ENCODE measurements around the gene PCDHGB2. TPM values are rescaled to one million over a fixed set of nuclear protein-coding genes. Genes with fewer than 3 reads are reported as not detected.

PCDHGB2 gene
- total RNA-seq, 4 donors from 2014 or later = 2.1 to 12.7 (median 3.2) TPM

GRCh38 chr5:141356950-141357349, 2.8 kb upstream of the PCDHGB2 start:
- in situ Hi-C loops (cut with MboI; ENCODE audit: low pct_ligation_motif_present in 1 of 4, low pct_unique_long_range_greater_than_20kb in 1 of 4, low sequenced_read_pairs in 3 of 4) = loop anchor here in 1 of 4 donors (25.0 kb wide), 1 partner anchor 205 kb away; no protein-coding TSS in a partner anchor

GRCh38 chr5:141360685-141361084, 891 bp downstream of the PCDHGB2 start:
- in situ Hi-C loops (cut with MboI; ENCODE audit: low pct_ligation_motif_present in 1 of 4, low pct_unique_long_range_greater_than_20kb in 1 of 4, low sequenced_read_pairs in 3 of 4) (loop anchor here in 1 of 4 donors (25.0 kb wide), 1 partner anchor 202 kb away; no protein-coding TSS in a partner anchor), intact Hi-C loops (cut with DNase I; ENCODE audit: low total_unique reads) (no loop called here)
- Histone ChIP-seq H3K36me3 (no peaks in the 10 kb centered on the region), H3K4me3 (no peak overlapping the region), H3K27me3 (peaks cover 29% of the 10 kb centered on the region), H3K9me3 (peaks cover 66 to 81% of the 10 kb centered on the region in 2 donors), H3K4me1 (no peaks in the 10 kb centered on the region), H3K27ac (no peak overlapping the region)
- TF ChIP-seq POLR2A (IDR thresholded peaks at IDR 0.05) = no peak
- no peak for TF ChIP-seq POLR2AphosphoS5 (IDR thresholded peaks at IDR 0.05)
- TF ChIP-seq EP300 (IDR thresholded peaks at IDR 0.05; ENCODE audit: low read depth) = no peak
- no peak for TF ChIP-seq CTCF (IDR thresholded peaks at IDR 0.05)
- no peak for DNase-seq
- 60 to 87% methylated on average over 3 to 15 of the region's 15 CpGs for WGBS, 2 donors (ENCODE audit: low coverage in 1 of 2)

More at GRCh38 chr5:141356950-141357349, 2.8 kb upstream of the PCDHGB2 start:
- Histone ChIP-seq H3K9me3 (peaks cover 41 to 79% of the 10 kb centered on the region in 2 donors), H3K4me3 (no peak overlapping the region), H3K4me1 (no peaks in the 10 kb centered on the region), H3K36me3 (no peaks in the 10 kb centered on the region), H3K27ac (no peak overlapping the region), H3K27me3 (peaks cover 10% of the 10 kb centered on the region)
- intact Hi-C loops (cut with DNase I; ENCODE audit: low total_unique reads) = no loop called here
- no peak for DNase-seq
- 74% methylated on average over 17 of the region's 19 CpGs; no CpG with 5 or more reads in 1 of the 2 donors for WGBS, 2 donors (ENCODE audit: low coverage in 1 of 2)
- no peak for TF ChIP-seq CTCF (IDR thresholded peaks at IDR 0.05)
- TF ChIP-seq POLR2A (IDR thresholded peaks at IDR 0.05) = no peak
- no peak for TF ChIP-seq EP300 (IDR thresholded peaks at IDR 0.05; ENCODE audit: low read depth)

GRCh38 chr5:141362719-141363118, 2.9 kb downstream of the PCDHGB2 start:
- Histone ChIP-seq H3K27me3 (peaks cover 36% of the 10 kb centered on the region), H3K27ac (no peak overlapping the region), H3K4me1 (no peaks in the 10 kb centered on the region), H3K4me3 (no peak overlapping the region), H3K36me3 (no peaks in the 10 kb centered on the region), H3K9me3 (peaks cover 77 to 82% of the 10 kb centered on the region in 2 donors)
- TF ChIP-seq CTCF (IDR thresholded peaks at IDR 0.05) (no peak), EP300 (IDR thresholded peaks at IDR 0.05; ENCODE audit: low read depth) (no peak), POLR2A (IDR thresholded peaks at IDR 0.05) (no peak)
- intact Hi-C loops (cut with DNase I; ENCODE audit: low total_unique reads) = no loop called here
- in situ Hi-C loops (cut with MboI; ENCODE audit: low pct_ligation_motif_present in 1 of 4, low pct_unique_long_range_greater_than_20kb in 1 of 4, low sequenced_read_pairs in 3 of 4) = loop anchor here in 1 of 4 donors (25.0 kb wide), 1 partner anchor 200 kb away; no protein-coding TSS in a partner anchor
- no peak for DNase-seq

- in situ Hi-C loops (cut with MboI; ENCODE audit: low pct_ligation_motif_present in 1 of 4, low pct_unique_long_range_greater_than_20kb in 1 of 4, low sequenced_read_pairs in 3 of 4) = loop anchor here in 1 of 4 donors (25.0 kb wide), 1 partner anchor 198 kb away; no protein-coding TSS in a partner anchor
- intact Hi-C loops (cut with DNase I; ENCODE audit: low total_unique reads) = no loop called here
- Histone ChIP-seq H3K27ac (no peak within 1 kb of the TSS), H3K27me3 (peaks cover 39% of the 10 kb centered on the region), H3K36me3 (no peaks in the 10 kb centered on the region), H3K4me1 (no peaks in the 10 kb centered on the region), H3K4me3 (no peak within 1 kb of the TSS), H3K9me3 (peaks cover 66 to 89% of the 10 kb centered on the region in 2 donors)
- WGBS, 2 donors (ENCODE audit: low coverage in 1 of 2) = 52 to 61% methylated on average over 13 to 34 of the region's 34 CpGs
- TF ChIP-seq EP300 (IDR thresholded peaks at IDR 0.05; ENCODE audit: low read depth) (no peak), POLR2A (IDR thresholded peaks at IDR 0.05) (no peak)
- DNase-seq = no peak
These were observed 4.3 kb downstream of the PCDHGB2 start, which contains the start of gene PCDHGA5 for GRCh38 chr5:141363952-141364660. TSS of gene PCDHGA5 (plus strand) at chr5:141364162. CDS start at chr5:141364331, 169 bp downstream.

All from transverse colon (tissue), 4 donors.